Muscle of back (tissue), 11 donors: ENCODE data around the gene GGA3. TPM values are rescaled to one million over a fixed set of nuclear protein-coding genes. Genes with fewer than 3 reads are reported as not detected.

Experiments used
- DNase-seq, 3 donors: peaks; one replicate each; pipeline versions ENCODE4 v3.0.0 to v3.0.0-alpha.2; 2013
- polyA plus RNA-seq, 10 donors: library from polyadenylated mRNA; unstranded; fragments of 120-200 nt; gene quantifications; one replicate each; pipeline ENCODE4 v1.2.1, GENCODE V29; 2013; ENCODE audit not compliant: insufficient read length in 10 of 10

The GGA3 gene
- polyA plus RNA-seq, 10 donors = 23.2 to 39.6 (median 32.0) TPM

DNA sequence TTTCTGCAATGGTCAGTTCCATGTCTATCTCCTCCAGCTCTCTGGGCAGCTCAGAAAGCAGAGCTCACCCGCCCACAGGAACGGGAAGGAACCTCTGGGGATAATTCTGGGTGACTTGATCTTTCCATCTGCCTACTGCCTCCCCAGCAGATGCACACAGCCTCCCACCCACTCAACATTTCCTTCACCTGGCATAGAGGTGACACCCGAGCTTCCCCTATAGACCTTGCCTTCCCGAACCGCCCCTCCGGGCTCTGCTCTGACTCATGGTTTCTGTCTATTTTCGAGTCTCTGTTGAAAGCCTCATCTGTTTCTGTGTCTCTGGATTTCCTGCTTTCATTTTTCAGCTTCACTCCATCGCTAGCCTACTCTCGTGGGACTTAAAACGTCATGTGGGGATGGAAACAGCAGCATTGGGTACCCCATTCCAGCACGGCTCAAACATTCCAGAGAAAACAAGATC, 11.4 kb downstream of the GGA3 start:
- peak in 1 of 3 donors; percentile 39 for DNase-seq

DNA sequence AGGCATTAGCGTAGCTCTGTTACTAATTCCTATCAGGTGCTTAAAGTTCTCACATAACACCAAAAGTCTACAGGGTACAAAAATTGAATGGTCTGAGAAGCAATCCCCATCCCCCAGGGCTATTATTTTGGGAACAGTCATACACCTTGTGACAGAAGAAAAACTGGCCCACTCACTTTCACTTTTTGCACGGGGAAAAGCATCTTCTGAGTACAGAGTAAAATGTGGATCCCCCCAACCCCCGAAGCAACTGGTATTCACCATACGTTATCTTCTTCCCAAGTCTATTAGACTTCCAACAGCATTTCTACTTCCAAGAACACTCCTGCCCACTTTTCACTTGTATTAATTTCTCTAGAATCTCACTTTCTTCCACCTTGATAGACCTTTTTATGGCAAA, 11.8 kb downstream of the GGA3 start:
- DNase-seq = no peak

DNA sequence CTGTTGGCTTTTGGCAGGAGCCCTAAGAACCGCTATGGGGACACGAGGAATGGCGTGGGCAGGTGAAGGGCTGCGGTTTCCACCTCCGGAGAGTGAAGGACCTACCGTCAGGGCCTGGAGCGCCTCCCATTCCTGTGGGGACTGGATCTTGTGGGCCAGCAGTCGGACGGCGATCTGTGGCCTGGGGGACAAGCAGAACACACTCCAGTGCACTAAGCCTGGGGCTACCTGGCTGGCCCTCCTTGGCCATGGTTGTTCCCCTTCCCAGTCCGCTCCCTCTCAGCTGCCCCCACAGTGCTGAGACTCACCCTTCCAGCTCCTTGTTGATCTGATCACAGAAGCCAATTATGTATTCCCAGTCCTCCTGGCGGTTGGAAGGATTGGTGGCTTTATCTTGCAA, 15.0 kb downstream of the GGA3 start:
- no peak for DNase-seq

DNA sequence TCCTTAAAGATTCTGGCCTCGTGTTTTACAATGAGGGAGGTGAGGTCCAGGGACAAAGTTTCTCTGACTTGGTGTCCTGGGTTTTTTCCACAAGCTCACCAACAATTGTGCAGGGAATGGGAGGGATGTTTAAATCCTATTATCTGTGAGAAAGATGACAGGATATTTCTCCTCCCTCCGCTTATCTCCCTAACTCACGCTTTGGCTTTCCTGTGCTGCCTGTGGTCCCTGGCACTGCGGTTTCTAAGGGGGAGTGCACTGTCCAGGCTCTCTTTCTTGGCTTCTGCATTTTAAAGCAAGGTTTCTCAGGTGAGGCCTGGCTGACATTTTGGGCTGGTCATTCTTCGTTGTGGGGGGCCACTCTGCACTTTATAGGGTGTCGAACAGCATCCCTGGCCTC, 16.4 kb downstream of the GGA3 start:
- DNase-seq = no peak

DNA sequence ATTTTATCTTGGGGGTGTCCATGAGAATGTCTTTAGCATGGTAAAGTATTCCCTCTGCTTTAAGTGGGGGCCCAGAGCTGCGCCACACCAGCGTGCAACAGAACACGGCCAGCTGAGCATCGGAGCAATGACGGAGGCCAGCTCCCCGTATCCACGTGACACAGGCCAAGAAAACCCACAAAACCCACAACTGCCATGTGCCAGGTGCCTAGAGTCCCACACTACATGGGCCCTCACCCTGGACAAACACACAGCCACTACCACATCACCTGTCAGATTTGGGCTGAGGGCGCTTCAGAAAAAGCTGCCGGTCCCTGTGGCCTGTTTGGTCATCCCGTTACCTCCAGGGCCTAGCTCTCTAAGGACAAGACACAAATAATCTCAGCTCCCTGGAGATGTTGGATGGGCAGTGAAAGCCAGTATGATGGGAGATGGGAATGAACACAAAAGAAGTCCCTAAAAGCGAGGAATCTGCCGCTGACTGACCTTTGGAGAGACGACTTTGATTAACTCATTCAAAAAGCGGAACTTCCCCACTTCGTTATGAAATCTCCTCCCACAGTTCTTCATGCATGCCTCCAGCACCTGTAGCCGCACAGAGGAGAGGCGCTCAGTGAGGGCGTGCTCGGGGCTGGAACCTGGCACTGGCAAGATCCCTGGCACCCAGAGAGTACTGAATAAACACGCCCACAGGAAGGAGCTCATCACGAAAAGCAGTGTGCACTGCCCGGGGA, 17.1 kb downstream of the GGA3 start:
- no peak for DNase-seq

DNA sequence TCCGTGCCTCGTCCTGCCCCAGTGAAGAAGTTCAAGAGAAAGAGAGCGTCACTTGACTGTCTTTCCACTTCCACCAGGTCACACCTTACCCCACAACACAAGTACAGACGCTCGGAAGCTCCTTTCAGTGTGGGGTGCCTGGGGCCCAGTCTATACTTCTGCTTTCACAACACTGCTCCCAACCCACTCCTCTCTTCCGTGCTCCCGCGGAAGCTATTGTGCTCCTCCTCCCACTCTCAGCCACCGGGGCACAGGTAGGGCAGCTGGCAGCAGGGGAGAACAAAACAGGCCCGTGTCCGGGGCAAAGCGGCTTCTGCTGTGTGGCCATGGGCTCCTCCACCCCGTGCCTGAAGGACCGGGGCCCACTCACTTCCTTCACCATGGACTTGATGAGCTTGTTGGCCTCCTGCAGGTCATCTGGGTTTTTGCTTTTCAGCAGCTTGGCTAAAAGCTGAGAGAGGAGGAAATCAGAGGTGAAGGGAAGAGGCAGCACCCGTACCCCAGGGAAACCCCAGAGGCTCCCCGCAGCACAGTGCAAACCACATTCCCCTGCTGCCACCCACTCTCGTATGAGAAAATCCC, 18.9 kb downstream of the GGA3 start:
- no peak for DNase-seq

DNA sequence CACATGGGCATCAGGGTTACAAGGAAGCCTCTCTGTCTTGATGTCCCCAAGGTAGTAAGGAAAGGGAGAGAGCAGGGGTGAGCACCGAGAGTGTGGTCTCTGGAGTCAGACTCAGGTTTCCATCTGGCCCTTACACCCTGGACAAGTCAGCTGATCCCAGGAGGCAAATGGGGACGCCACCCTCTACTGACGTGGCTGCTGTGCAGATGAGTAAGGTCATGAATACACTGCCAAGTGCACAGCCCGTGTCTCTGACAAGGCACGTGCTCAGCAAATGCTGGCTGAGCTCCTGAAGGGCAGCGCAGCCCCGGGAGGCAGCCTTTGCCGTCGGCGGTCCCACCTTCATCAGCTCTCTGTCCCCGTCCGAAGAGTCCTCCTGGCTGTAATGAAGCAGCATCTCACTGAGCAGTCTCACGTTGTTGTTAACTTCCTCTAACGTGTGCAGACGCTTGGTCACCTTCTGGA, 19.4 kb downstream of the GGA3 start:
- no peak for DNase-seq

DNA sequence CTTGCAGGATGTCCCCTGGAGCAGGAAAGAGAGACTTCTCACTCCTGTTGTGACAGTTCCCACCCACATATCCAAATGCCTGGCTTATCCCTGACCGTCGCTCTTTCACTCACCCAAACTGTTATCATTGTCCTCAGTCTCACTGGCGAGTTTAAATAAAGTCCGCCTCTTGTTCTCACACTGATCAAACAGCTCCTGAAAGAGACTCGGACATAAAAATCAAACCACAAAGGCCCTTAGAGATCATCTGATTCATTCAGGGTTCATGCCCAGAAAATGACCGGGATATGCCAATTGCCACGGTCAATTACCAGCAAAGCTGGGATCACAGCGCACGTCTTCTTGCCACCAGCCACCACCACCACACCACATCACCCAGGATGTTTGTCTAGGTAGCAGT, 19.9 kb downstream of the GGA3 start:
- DNase-seq = no peak

DNA sequence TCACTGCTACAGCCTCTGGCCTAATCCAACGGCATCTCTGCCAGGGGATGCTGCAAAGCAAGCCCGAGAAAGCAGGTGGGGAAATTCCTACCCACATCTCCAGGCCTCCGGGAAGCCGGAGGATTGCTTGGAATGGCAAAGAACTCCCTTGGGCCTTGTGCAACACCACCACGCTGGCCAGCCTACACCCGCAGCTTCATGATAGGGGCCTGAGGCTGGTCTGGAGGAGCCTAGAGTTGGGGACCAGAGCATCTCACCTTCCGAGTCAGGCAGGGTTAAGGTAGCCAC, 20.3 kb downstream of the GGA3 start:
- no peak for DNase-seq

DNA sequence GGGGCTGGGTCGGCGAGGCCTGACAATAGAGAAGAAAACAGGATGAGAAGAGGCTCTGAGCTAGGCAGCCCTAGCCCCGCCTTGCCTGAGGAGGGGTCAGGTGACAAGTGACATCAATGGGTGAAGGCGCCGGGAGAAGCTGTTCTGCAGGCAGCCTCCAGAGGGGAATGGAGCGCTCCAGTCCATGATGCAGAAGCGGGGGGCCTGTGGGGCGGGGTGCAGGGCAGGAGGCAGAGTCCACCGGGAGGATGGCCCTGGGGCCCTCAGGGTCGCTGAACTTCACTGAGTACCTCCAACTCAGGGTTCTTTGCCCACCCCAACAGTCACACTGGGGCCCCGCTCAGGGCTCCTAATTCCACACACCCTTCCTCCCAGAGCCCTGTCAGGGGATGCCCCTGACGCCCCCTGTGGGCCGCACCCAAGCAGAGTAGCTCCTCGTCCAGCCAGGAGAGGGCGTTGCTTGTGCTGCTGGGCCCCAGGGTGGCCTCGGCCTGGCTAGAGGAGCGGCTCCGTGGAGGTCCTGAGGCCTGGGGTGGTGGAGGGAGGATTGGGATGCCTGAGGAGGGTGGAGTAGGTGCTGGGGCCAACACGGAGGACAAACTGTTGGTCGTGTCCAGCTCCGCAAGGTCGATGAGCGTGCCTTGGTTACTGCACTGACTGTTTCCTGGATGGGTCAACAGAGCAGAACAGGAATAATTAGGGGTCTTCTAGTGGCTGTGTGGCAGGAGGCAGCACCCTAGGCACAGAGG, 20.8 kb downstream of the GGA3 start:
- DNase-seq = peak in 1 of 3 donors; percentile 32

DNA sequence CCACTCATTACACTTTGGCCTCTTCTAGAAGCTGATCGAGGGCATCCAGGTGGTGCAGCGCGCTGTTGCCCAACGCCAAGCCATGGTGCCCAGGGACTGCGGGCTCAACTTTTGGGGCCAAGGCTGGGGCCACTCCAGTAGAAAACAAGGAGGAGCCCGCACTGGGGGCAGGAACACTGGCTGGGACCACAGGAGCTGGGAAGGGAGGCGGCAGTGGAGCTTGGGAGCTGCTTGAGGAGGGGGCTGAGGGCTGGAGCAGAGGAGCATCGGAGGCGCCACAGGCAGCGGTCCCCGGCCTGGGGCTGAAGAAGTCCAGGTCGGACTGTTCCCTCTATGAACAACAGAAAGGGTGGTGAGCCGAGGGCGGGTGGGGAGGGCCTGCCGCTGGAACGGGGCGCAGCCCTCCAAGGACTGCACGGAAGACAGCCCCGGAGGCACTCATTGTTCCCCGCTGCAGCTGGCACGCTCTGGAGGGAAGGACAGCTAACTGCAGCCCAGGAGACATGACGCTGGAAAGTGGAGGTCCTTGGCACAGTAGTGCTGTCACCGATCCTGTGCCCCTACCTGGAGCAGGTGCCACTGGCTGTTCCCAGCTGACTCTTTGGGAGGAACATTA, 21.5 kb downstream of the GGA3 start:
- no peak for DNase-seq

DNA sequence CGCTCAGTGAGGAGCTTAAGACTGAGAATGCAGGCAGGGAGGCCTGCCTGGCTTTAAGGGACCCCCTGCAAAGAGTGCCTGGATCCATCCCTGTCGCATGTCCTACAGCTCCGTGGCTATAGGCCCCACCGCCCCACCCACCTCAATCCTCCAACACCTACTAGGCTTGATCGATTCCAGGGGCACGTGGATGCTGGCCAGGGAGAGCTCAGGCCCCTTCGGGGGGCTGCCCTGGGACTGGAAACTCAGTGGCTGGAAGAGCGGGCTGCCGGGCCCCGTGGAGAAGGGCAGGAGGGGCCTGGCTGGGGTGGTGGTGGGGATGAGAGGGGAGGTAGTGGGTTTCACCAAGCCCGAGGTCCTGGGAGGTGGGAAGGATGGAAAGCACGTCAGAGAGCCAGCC, 22.2 kb downstream of the GGA3 start:
- no peak for DNase-seq

DNA sequence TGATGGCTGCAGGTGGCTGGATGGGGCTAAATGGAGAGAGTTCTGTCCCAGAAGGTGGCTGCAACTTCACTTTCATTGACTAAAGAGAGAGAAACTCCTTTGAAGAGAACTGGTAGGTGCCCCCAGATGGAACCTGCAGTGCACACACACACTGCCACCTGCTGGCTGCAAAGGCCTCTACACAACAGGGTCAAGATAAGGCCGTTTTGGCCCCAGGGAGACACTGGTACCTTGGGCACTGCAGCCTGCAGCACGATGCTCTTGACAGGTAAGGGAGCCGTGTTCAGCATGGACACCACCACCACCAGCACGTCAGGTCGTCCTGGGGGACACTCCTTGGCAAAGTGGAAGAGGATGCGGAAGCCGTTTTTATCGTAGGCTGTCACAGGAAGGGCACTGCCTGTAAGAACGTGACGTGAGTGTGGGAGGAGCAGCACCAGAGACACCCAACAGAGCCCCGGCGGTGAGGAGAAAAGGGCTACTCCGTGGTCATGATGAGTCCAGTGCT, 22.7 kb downstream of the GGA3 start:
- DNase-seq = peak in 1 of 3 donors; percentile 70

DNA sequence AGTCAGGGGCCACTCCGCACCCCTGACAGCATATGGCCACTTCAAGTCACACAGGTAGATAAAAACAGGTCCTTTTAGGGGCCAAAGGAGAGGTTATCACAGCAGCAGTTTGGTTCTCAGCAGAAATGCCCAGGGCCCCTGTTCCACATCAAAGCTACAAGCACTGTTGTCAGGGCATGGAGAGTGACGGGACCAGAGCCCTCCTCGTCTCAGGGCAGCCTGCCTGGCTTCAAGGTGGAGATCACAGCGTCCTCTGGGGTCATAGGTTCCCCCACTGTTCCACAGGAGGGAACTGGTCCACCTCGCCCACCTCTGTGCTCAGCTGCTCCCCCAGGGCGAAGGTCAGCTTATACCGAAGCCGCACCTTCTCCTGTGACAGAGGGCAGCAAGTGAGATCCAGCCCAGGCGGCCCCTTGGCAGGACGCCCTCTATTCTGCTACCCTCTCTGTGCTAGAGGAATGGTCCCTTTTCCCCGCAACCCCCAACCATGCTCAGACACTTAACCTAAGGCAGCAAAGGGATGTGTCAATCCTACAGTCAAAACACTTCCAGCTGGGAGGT, 23.3 kb downstream of the GGA3 start:
- DNase-seq = no peak

DNA sequence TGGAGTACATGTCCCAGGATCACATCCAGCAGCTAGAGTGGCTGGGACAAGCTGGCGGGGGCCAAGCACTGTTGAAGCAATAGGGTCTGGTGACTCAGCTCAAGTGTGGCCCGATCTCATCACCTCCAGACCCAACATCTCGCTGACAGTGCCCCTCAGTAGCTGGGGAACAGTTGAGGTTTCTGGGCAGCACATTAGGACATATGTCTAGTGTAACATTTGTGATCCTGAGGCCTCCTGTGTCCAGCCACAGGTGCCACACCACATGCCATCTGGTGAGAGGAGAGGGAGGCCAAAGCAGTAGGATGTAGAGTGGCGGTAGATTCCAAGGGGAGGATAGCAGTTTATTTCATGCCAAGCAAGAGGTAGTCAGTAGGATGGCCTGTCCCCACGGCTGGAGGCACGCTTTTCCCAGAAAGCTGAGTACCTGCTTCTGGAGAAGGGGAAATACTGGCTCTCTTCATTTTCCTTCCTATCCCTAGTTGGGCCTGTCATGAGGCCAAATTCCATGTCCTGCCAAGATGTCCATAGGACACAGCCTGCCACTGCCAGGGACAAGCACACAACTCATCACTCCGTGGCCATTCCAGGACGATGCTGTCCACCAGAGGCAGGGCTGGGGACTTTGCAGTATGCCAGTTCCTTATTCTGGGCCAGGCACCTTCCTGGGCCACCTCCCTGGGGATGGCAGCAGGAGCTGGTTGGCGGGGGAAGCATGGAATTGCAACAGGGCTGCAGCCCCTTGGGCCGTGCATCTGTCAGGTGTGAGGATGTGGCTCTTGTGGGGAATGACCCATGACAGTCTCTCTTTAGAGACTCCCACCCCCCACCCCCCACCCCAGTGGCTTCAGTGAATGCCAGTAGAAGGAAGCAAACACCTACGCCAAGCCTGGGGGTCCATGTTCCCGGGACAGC, 24.0 kb downstream of the GGA3 start:
- DNase-seq = no peak

DNA sequence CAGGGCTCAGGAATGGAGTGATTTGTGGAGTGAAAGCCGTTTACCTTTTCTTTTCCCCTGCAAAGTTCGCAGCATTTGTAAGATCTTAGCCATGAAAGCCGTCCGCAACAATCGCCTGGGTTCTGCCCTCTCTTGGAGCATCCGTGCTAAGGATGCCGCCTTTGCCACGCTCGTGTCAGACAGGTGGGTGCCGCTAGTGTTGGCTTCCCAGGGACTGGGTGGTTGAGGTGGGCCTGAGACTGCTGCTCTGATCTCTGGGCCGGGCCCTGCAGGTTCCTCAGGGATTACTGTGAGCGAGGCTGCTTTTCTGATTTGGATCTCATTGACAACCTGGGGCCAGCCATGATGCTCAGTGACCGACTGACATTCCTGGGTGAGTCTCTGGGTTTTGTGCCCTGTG, 28.6 kb downstream of the GGA3 start:
- no peak for DNase-seq

DNA sequence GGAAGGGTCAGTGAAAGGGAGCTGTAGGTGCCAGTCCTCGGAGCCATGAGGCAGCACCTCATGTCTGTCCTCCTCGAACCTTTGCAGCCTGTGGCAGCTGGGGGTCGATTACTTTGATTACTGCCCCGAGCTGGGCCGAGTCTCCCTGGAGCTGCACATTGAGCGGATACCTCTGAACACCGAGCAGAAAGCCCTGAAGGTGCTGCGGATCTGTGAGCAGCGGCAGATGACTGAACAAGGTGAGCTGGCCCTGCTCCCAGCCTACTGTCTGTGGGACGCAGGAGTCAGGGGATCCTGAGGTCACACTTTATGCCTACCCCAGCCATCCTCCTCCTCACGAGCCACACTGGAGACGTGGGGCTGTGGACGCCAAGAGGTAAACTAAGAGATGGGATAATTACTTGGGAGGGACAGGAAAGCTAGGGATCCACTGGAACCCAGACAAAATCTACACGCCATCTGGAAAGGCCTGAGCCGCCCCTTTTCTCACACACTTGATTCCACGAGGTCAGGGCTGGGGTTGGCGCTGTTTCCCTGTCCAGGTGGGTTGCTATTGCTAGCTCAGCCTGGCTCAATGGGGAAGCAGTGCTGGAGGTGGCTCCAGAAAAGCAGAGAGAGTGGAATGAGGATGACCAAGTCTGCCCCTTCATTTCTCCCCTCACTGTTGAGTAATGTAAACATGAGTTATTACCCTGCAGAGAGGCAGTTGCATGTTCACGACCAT, 29.5 kb downstream of the GGA3 start:
- DNase-seq = no peak

DNA sequence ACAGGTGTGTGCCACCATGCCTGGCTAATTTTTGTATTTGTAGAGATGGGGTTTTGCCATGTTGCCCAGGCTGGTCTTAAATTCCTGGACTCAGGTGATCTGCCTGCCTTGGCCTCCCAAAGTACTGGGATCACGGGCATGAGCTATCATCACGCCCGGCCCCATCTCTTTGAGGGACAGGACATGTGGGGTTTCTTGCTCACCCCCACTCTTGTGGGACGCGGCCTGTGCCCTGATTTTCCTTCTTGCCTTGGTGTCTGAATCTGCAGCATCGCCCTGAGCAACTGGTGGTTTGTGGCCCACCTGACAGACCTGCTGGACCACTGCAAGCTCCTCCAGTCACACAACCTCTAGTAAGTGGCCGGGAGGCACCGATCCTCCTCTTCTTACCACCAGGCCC, 30.3 kb downstream of the GGA3 start:
- DNase-seq = no peak

DNA sequence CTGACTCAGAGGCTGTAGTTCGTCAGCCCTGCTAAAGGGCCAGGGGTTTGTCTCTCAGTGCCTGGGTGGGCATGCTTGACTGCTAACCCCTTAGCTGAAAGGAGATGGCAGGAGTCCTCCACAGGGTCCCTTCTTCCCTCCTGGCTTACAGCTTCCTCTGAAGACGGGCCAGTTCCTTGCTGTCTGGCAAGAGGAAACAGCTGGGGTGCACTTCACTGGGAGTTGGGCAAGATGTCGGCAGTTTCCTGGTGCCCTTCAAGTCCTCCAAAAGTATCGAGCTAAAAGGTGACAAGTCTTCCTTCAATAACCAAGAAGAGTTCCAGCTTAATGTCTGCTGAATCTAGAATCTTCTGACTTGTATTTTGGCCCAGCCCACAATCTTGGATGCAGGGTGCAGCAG, 32.6 kb downstream of the GGA3 start:
- no peak for DNase-seq

DNA sequence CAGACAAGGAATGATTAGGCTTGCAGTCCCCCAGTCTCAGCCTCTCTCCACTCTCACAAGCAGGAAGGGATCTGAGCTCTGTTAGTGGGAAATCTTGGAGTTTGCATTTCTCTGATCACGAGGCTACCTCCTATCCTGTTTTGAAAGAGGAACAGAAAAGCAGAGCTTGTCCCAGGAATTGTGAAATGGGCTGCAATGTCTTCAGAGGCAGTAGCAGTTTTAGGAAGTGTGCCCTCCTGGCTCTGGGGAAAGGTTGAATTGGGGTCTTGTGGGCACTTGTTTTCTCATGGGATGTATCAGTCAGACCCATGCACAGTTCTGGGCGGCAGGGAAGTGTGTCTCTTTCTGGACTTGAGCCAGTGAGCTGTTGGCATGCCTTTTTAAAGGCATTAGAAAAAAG, 33.1 kb downstream of the GGA3 start:
- no peak for DNase-seq
